H9 (cell line): Measurements from ENCODE around the gene PI4K2A. TPM values are rescaled to one million over a fixed set of nuclear protein-coding genes. Genes with fewer than 3 reads are reported as not detected.

Experiments used
- DNase-seq: peaks from one replicate; pipeline ENCODE4 v3.0.0-alpha.2; 2017
- H2AFZ ChIP-seq: one replicate; pipeline ENCODE4 v1.6.1; 2013; ENCODE audit warnings: mild to moderate bottlenecking, low read length, control low read depth, moderate library complexity
- H2AK5ac ChIP-seq: 2 replicates; pipeline ENCODE4 v1.6.1; 2013; ENCODE audit warnings: low read length, control low read depth, mixed read lengths; ENCODE audit not compliant: insufficient read length
- H2BK120ac ChIP-seq: one replicate; pipeline ENCODE4 v1.6.1; 2013; ENCODE audit warnings: low read depth, mild to moderate bottlenecking, low read length, control low read depth, inconsistent platforms; ENCODE audit not compliant: poor library complexity, severe bottlenecking
- H2BK12ac ChIP-seq: 2 replicates; pipeline ENCODE4 v1.6.1; 2013; ENCODE audit warnings: low read length, control low read depth, mixed read lengths, low read depth; ENCODE audit not compliant: insufficient read length
- H2BK15ac ChIP-seq: 2 replicates; pipeline ENCODE4 v1.6.1; 2013; ENCODE audit warnings: low read depth, low read length, control low read depth
- H2BK20ac ChIP-seq: one replicate; pipeline ENCODE4 v1.6.1; 2013; ENCODE audit warnings: low read depth, mild to moderate bottlenecking, low read length, control low read depth, inconsistent platforms; ENCODE audit not compliant: poor library complexity, severe bottlenecking
- H2BK5ac ChIP-seq: 2 replicates; pipeline ENCODE4 v1.6.1; 2013; ENCODE audit warnings: low read length, control low read depth, mixed read lengths; ENCODE audit not compliant: insufficient read length
- H3K14ac ChIP-seq: 2 replicates; pipeline ENCODE4 v1.6.1; 2013; ENCODE audit warnings: low read length, control low read depth; ENCODE audit not compliant: insufficient read depth
- H3K18ac ChIP-seq: 2 replicates; pipeline ENCODE4 v1.6.1; 2013; ENCODE audit warnings: low read depth, mild to moderate bottlenecking, mixed read lengths, low read length, control low read depth; ENCODE audit not compliant: insufficient read length
- H3K23ac ChIP-seq: 2 replicates; pipeline ENCODE4 v1.6.1; 2013; ENCODE audit warnings: low read length, control low read depth, mixed read lengths, low read depth; ENCODE audit not compliant: insufficient read length
- H3K23me2 ChIP-seq: 2 replicates; pipeline ENCODE4 v1.6.1; 2013; ENCODE audit warnings: low read depth, mild to moderate bottlenecking, mixed read lengths, low read length, control low read depth; ENCODE audit not compliant: insufficient read length, poor library complexity, severe bottlenecking
- H3K27ac ChIP-seq: 2 replicates; pipeline ENCODE4 v1.5.1; 2013; ENCODE audit warnings: low read length, control low read depth, mixed read lengths, low read depth; ENCODE audit not compliant: insufficient read length
- H3K27me3 ChIP-seq: 2 replicates; pipeline ENCODE4 v1.6.1; 2013; ENCODE audit warnings: low read length, control low read depth, inconsistent platforms; ENCODE audit not compliant: insufficient read depth
- H3K4ac ChIP-seq: 2 replicates; pipeline ENCODE4 v1.6.1; 2013; ENCODE audit warnings: low read depth, mild to moderate bottlenecking, control low read depth, inconsistent platforms, low read length, moderate library complexity
- H3K4me1 ChIP-seq: 2 replicates; pipeline ENCODE4 v1.6.1; 2013; ENCODE audit warnings: low read length, control low read depth, inconsistent platforms; ENCODE audit not compliant: insufficient read depth
- H3K4me2 ChIP-seq: 2 replicates; pipeline ENCODE4 v1.6.1; 2013; ENCODE audit warnings: low read length, control low read depth, mixed read lengths; ENCODE audit not compliant: insufficient read length, insufficient read depth
- H3K56ac ChIP-seq: 2 replicates; pipeline ENCODE4 v1.6.1; 2013; ENCODE audit warnings: low read depth, mild to moderate bottlenecking, mixed read lengths, low read length, control low read depth; ENCODE audit not compliant: insufficient read length
- H3K79me1 ChIP-seq: 2 replicates; pipeline ENCODE4 v1.6.1; 2013; ENCODE audit warnings: low read depth, mild to moderate bottlenecking, moderate library complexity, low read length, control low read depth, inconsistent platforms; ENCODE audit not compliant: insufficient read depth, poor library complexity, severe bottlenecking
- H3K79me2 ChIP-seq: 2 replicates; pipeline ENCODE4 v1.6.1; 2013; ENCODE audit warnings: low read length, control low read depth, inconsistent platforms; ENCODE audit not compliant: insufficient read depth
- H3K9ac ChIP-seq: 2 replicates; pipeline ENCODE4 v1.6.1; 2013; ENCODE audit warnings: low read length, control low read depth, mixed read lengths; ENCODE audit not compliant: insufficient read length; ENCODE audit errors: extremely low read depth
- H3K9me3 ChIP-seq: one replicate; pipeline ENCODE4 v1.6.1; 2013; ENCODE audit warnings: low read depth, low read length, inconsistent platforms; ENCODE audit not compliant: control insufficient read depth
- H3T11ph ChIP-seq: one replicate; pipeline ENCODE4 v1.6.1; 2013; ENCODE audit warnings: mild to moderate bottlenecking, low read length, control low read depth, inconsistent platforms
- H4K20me1 ChIP-seq: one replicate; pipeline ENCODE4 v1.6.1; 2013; ENCODE audit not compliant: control insufficient read depth, insufficient read length, insufficient read depth
- H4K5ac ChIP-seq: 2 replicates; pipeline ENCODE4 v1.6.1; 2013; ENCODE audit warnings: low read depth, mild to moderate bottlenecking, mixed read lengths, low read length, control low read depth; ENCODE audit not compliant: insufficient read length
- H4K8ac ChIP-seq: replicated peaks from 2 replicates; pipeline ENCODE4 v1.6.1; 2013; ENCODE audit warnings: low read length, control low read depth, mixed read lengths, low read depth; ENCODE audit not compliant: insufficient read length
- H4K91ac ChIP-seq: 2 replicates; pipeline ENCODE4 v1.6.1; 2013; ENCODE audit warnings: low read depth, mild to moderate bottlenecking, moderate library complexity, mixed read lengths, low read length, control low read depth; ENCODE audit not compliant: insufficient read length
- H3K27ac Mint-ChIP-seq, 3 experiments: 2 replicates in 2 of 3; 3 replicates in 1 of 3; pipeline ENCODE4 v1.8.0; 2020 to 2021; ENCODE audit warnings: mixed read lengths in 3 of 3, mild to moderate bottlenecking in 1 of 3, moderate library complexity in 1 of 3
- H3K27me3 Mint-ChIP-seq: 2 replicates; pipeline ENCODE4 v1.8.0; 2021; ENCODE audit warnings: low read depth, mild to moderate bottlenecking, moderate library complexity, mixed read lengths
- H3K36me3 Mint-ChIP-seq, 3 experiments: 2 replicates in 2 of 3; 3 replicates in 1 of 3; pipeline ENCODE4 v1.8.0; 2020 to 2021; ENCODE audit warnings: low read depth in 3 of 3, mixed read lengths in 3 of 3; ENCODE audit not compliant: insufficient read depth in 1 of 3
- H3K4me1 Mint-ChIP-seq, 2 experiments: 2 replicates each; pipeline ENCODE4 v1.8.0; 2020; ENCODE audit warnings: mixed read lengths in 2 of 2
- H3K4me3 Mint-ChIP-seq, 2 experiments: 2 replicates in 1 of 2; 3 replicates in 1 of 2; pipeline ENCODE4 v1.8.0; 2020 to 2021; ENCODE audit warnings: mild to moderate bottlenecking in 2 of 2, mixed read lengths in 2 of 2, moderate library complexity in 1 of 2
- H3K9me3 Mint-ChIP-seq, 2 experiments: 2 replicates in 1 of 2; 3 replicates in 1 of 2; pipeline ENCODE4 v1.8.0; 2020; ENCODE audit warnings: mild to moderate bottlenecking in 2 of 2, mixed read lengths in 2 of 2, moderate library complexity in 1 of 2
- WGBS: extraction: QIAGEN DNeasy Blood & Tissue Kit; methylation state at CpG from one replicate; pipeline ENCODE4 v1.1.7; 2013; ENCODE audit warnings: missing lambda C conversion rate, low lambda C conversion rate, mixed read lengths; ENCODE audit not compliant: insufficient read length; ENCODE audit errors: extremely low coverage; 5-methylcytosine and 5-hydroxymethylcytosine counted together
- total RNA-seq: library from RNA; stranded (reverse); gene quantifications from 2 replicates; pipeline ENCODE4 v1.2.1, GENCODE V29; 2021
- TF ChIP-seq, protein P1 (sequence below): fragments of 200-600 bp; sonication (generic); conservative IDR thresholded peaks from 3 replicates; pipeline ENCODE4 v1.8.0; 2021; ENCODE audit warnings: antibody characterized with exemption, mild to moderate bottlenecking

Gene PI4K2A
- total RNA-seq, 1 experiment from 2014 or later: 30.9 TPM

GRCh38 chr10:97675222-97675621, 34.8 kb downstream of the PI4K2A start:
- no peak overlapping the region for H4K8ac ChIP-seq
- H3K79me2 ChIP-seq: no peaks in the 10 kb centered on the region
- no peak overlapping the region for H4K91ac ChIP-seq
- no peaks in the 10 kb centered on the region for H3K79me1 ChIP-seq
- no peak overlapping the region for H3K56ac ChIP-seq
- no peaks in the 10 kb centered on the region for H3K23me2 ChIP-seq
- H3K18ac ChIP-seq: no peak overlapping the region
- H3K36me3 Mint-ChIP-seq: peaks cover 19 to 64% (median 53%) of the 10 kb centered on the region in 3 experiments
- no peaks in the 10 kb centered on the region for H4K20me1 ChIP-seq
- no peak overlapping the region for H3K4ac ChIP-seq
- no peak overlapping the region for H3K14ac ChIP-seq
- no peaks in the 10 kb centered on the region for H3K9me3 Mint-ChIP-seq
- no peak overlapping the region for H2AFZ ChIP-seq
- TF ChIP-seq, protein P1, sequence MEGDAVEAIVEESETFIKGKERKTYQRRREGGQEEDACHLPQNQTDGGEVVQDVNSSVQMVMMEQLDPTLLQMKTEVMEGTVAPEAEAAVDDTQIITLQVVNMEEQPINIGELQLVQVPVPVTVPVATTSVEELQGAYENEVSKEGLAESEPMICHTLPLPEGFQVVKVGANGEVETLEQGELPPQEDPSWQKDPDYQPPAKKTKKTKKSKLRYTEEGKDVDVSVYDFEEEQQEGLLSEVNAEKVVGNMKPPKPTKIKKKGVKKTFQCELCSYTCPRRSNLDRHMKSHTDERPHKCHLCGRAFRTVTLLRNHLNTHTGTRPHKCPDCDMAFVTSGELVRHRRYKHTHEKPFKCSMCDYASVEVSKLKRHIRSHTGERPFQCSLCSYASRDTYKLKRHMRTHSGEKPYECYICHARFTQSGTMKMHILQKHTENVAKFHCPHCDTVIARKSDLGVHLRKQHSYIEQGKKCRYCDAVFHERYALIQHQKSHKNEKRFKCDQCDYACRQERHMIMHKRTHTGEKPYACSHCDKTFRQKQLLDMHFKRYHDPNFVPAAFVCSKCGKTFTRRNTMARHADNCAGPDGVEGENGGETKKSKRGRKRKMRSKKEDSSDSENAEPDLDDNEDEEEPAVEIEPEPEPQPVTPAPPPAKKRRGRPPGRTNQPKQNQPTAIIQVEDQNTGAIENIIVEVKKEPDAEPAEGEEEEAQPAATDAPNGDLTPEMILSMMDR: no peak
- no peak overlapping the region for H2BK20ac ChIP-seq
- H4K5ac ChIP-seq: no peak overlapping the region
- no peaks in the 10 kb centered on the region for H3K27me3 Mint-ChIP-seq
- H3K9ac ChIP-seq: no peak overlapping the region
- H2BK5ac ChIP-seq: no peak overlapping the region
- no peaks in the 10 kb centered on the region for H3K4me1 ChIP-seq
- H3K4me3 Mint-ChIP-seq: no peak overlapping the region; a peak in 1 of 5 replicates
- no peak overlapping the region for H3K4me2 ChIP-seq
- H2BK15ac ChIP-seq: no peak overlapping the region
- H3K23ac ChIP-seq: no peak overlapping the region
- no peak overlapping the region for H2AK5ac ChIP-seq
- no peak overlapping the region for H3K27ac ChIP-seq
- DNase-seq: no peak
- H3K27me3 ChIP-seq: no peaks in the 10 kb centered on the region
- H3K4me1 Mint-ChIP-seq: no peaks in the 10 kb centered on the region
- H2BK12ac ChIP-seq: no peak overlapping the region
- WGBS: no CpG with 5 or more reads among the region's 9 CpGs
- H3T11ph ChIP-seq: no peak overlapping the region
- H2BK120ac ChIP-seq: no peak overlapping the region
- H3K27ac Mint-ChIP-seq: no peak overlapping the region; a peak in 1 of 7 replicates
- H3K9me3 ChIP-seq: no peaks in the 10 kb centered on the region
